CD4-positive, alpha-beta T cell treated with Interferon gamma for 1 hour (primary cell): ENCODE results near the gene SLC30A1.
A peak's percentile ranks its signal among the peaks of the same experiment; 100 is the strongest.

Experiments used
- DNase-seq: peaks from one replicate; pipeline ENCODE4 v3.0.0-alpha.2; 2020

SLC30A1 gene

GRCh38 chr1:211606914-211607753 is 28.2 kb upstream of the SLC30A1 start:
- peak; percentile 69 for DNase-seq

- DNase-seq: peak; percentile 35
These were observed 27.5 kb upstream of the SLC30A1 start for GRCh38 chr1:211606332-211606913.

GRCh38 chr1:211605603-211606331 is 26.8 kb upstream of the SLC30A1 start:
- no peak for DNase-seq

- no peak for DNase-seq
These were observed 26.1 kb upstream of the SLC30A1 start for GRCh38 chr1:211605034-211605433.

- DNase-seq: no peak
These were observed 25.6 kb upstream of the SLC30A1 start for GRCh38 chr1:211604548-211604947.

GRCh38 chr1:211603713-211604112 is 24.8 kb upstream of the SLC30A1 start:
- DNase-seq: no peak

GRCh38 chr1:211603191-211603701 is 24.3 kb upstream of the SLC30A1 start:
- no peak for DNase-seq

GRCh38 chr1:211601982-211602670 is 23.2 kb upstream of the SLC30A1 start:
- no peak for DNase-seq

GRCh38 chr1:211601159-211601558 is 22.2 kb upstream of the SLC30A1 start:
- no peak for DNase-seq

GRCh38 chr1:211599250-211599649 is 20.3 kb upstream of the SLC30A1 start:
- DNase-seq: no peak

GRCh38 chr1:211598514-211598913 is 19.6 kb upstream of the SLC30A1 start:
- DNase-seq: no peak

GRCh38 chr1:211596418-211597181 is 17.6 kb upstream of the SLC30A1 start:
- DNase-seq: no peak

GRCh38 chr1:211595419-211595818 is 16.5 kb upstream of the SLC30A1 start:
- DNase-seq: no peak

GRCh38 chr1:211591980-211592493 is 13.1 kb upstream of the SLC30A1 start:
- DNase-seq: no peak

- peak; percentile 58 for DNase-seq
These were observed 11.1 kb upstream of the SLC30A1 start for GRCh38 chr1:211589782-211590721.

GRCh38 chr1:211588711-211589110 is 9.8 kb upstream of the SLC30A1 start:
- no peak for DNase-seq

GRCh38 chr1:211587123-211587522 is 8.2 kb upstream of the SLC30A1 start:
- no peak for DNase-seq

- no peak for DNase-seq
These were observed 7.6 kb upstream of the SLC30A1 start for GRCh38 chr1:211586538-211586937.

GRCh38 chr1:211583011-211583992 is 4.3 kb upstream of the SLC30A1 start:
- DNase-seq: no peak
